Keratinocyte (primary cell): ENCODE measurements around the gene CSE1L. TPM values are rescaled to one million over a fixed set of nuclear protein-coding genes. Genes with fewer than 3 reads are reported as not detected.

Experiments used
- DNase-seq: peaks from one replicate; pipeline ENCODE4 v3.0.0-alpha.2; 2011; ENCODE audit warnings: low read depth, missing footprints, low spot score
- FAIRE-seq: peaks from 2 replicates; lab custom pipeline; 2011; peaks lifted over from hg19 to GRCh38; lab: Jason Lieb, UNC
- H2AFZ ChIP-seq: 2 replicates; pipeline ENCODE4 v1.6.0; 2012; ENCODE audit warnings: low read length, control low read depth, inconsistent platforms; ENCODE audit not compliant: control insufficient read depth
- H3K27ac ChIP-seq: 2 replicates; pipeline ENCODE4 v1.5.1; 2011; ENCODE audit warnings: low read length; ENCODE audit not compliant: control insufficient read depth, insufficient read depth
- H3K27me3 ChIP-seq: 3 replicates; pipeline ENCODE4 v1.6.0; 2011; ENCODE audit warnings: low read length; ENCODE audit not compliant: control insufficient read depth, insufficient read depth; ENCODE audit errors: extremely low read depth
- H3K36me3 ChIP-seq, 2 experiments: 2 replicates in 1 of 2; 3 replicates in 1 of 2; pipeline ENCODE4 v1.5.1; 2011; ENCODE audit warnings: low read length in 2 of 2, mild to moderate bottlenecking in 1 of 2; ENCODE audit not compliant: control insufficient read depth in 2 of 2, insufficient read depth in 2 of 2; ENCODE audit errors: extremely low read depth in 1 of 2
- H3K4me1 ChIP-seq: 3 replicates; pipeline ENCODE4 v1.5.1; 2011; ENCODE audit warnings: low read length; ENCODE audit not compliant: control insufficient read depth, insufficient read depth; ENCODE audit errors: extremely low read depth
- H3K4me2 ChIP-seq: 3 replicates; pipeline ENCODE4 v1.6.0; 2011; ENCODE audit warnings: low read depth, low read length; ENCODE audit not compliant: control insufficient read depth, insufficient read depth; ENCODE audit errors: extremely low read depth
- H3K4me3 ChIP-seq, 3 experiments: fragments of 200-600 bp in 1 of 3; sonication (generic) in 1 of 3; 2 replicates in 2 of 3; 3 replicates in 1 of 3; pipeline ENCODE4 v1.5.1; 2011 to 2016; ENCODE audit warnings: low read length in 3 of 3, mild to moderate bottlenecking in 3 of 3, control low read depth in 2 of 3, inconsistent platforms in 1 of 3, low read depth in 1 of 3, mixed read lengths in 1 of 3, mixed run types in 1 of 3, moderate library complexity in 1 of 3; ENCODE audit not compliant: control insufficient read depth in 2 of 3, insufficient read depth in 2 of 3; ENCODE audit errors: extremely low read depth in 1 of 3
- H3K79me2 ChIP-seq: 2 replicates; pipeline ENCODE4 v1.6.0; 2012; ENCODE audit warnings: low read length; ENCODE audit not compliant: control insufficient read depth, insufficient read depth
- H3K9ac ChIP-seq: 3 replicates; pipeline ENCODE4 v1.6.0; 2011; ENCODE audit warnings: low read length; ENCODE audit not compliant: control insufficient read depth, insufficient read depth; ENCODE audit errors: extremely low read depth
- H3K9me1 ChIP-seq: 3 replicates; pipeline ENCODE4 v1.6.0; 2011; ENCODE audit warnings: low read length; ENCODE audit not compliant: control insufficient read depth, insufficient read depth; ENCODE audit errors: extremely low read depth
- H3K9me3 ChIP-seq: 2 replicates; pipeline ENCODE4 v1.5.1; 2012; ENCODE audit warnings: low read depth, low read length; ENCODE audit not compliant: control insufficient read depth
- H4K20me1 ChIP-seq: 3 replicates; pipeline ENCODE4 v1.6.0; 2011; ENCODE audit warnings: low read length; ENCODE audit not compliant: control insufficient read depth, insufficient read depth; ENCODE audit errors: extremely low read depth
- CTCF ChIP-seq, 3 experiments: IDR thresholded peaks in 1 of 3; conservative IDR thresholded peaks in 1 of 3; optimal IDR thresholded peaks in 1 of 3; 2 replicates in 2 of 3; 3 replicates in 1 of 3; pipeline versions ENCODE3 to v1.5.1; 2011; ENCODE audit warnings: low read length in 3 of 3, mild to moderate bottlenecking in 3 of 3, moderate library complexity in 2 of 3, control low read depth in 1 of 3, inconsistent platforms in 1 of 3; ENCODE audit not compliant: insufficient read depth in 2 of 3; ENCODE audit errors: extremely low read depth in 1 of 3
- EZH2 ChIP-seq: IDR thresholded peaks from one replicate; pipeline ENCODE4 v1.6.1; 2012; ENCODE audit warnings: inconsistent platforms, mild to moderate bottlenecking, low read length, moderate library complexity
- dilution Hi-C: fragments of 300-500 bp; cut with MboI; formaldehyde crosslinking; loops from one replicate; pipeline ENCODE4 v1.7.0; 2020; ENCODE audit warnings: low sequenced_read_pairs; ENCODE audit not compliant: extremely low pct_ligation_motif_present
- polyA plus RNA-seq, 5 experiments: library from polyadenylated mRNA; depleted of rRNA in 3 of 5; stranded (reverse) in 3 of 5; stranded (forward) in 1 of 5; unstranded in 1 of 5; fragments of >200 nt; gene quantifications; 1 replicate in 1 of 5; 2 replicates in 3 of 5; 3 replicates in 1 of 5; pipeline versions ENCODE4 v1.2.1 to v1.2.3, GENCODE V29; 2011 to 2012; ENCODE audit warnings: missing spikeins in 2 of 5, low read depth in 1 of 5, low replicate concordance in 1 of 5

Gene CSE1L
- polyA plus RNA-seq, 1 donor (not counting 4 experiments of a cell fraction or from before 2014, with no cell fraction given): 134 TPM

GRCh38 chr20:49039854-49040253 lies 6.3 kb upstream of the CSE1L start:
- no peak for DNase-seq
- H3K27me3 ChIP-seq: no peaks in the 10 kb centered on the region
- no peaks in the 10 kb centered on the region for H3K9me1 ChIP-seq
- H3K9ac ChIP-seq: no peak overlapping the region
- H3K4me2 ChIP-seq: no peak overlapping the region
- H3K9me3 ChIP-seq: no peaks in the 10 kb centered on the region
- H4K20me1 ChIP-seq: no peaks in the 10 kb centered on the region
- H2AFZ ChIP-seq: no peak overlapping the region
- H3K79me2 ChIP-seq: no peaks in the 10 kb centered on the region
- TF ChIP-seq EZH2: no peak
- TF ChIP-seq CTCF (optimal IDR thresholded peaks at IDR 0.05 in 1 of 3, IDR thresholded peaks at IDR 0.05 in 1 of 3, conservative IDR thresholded peaks at IDR 0.05 in 1 of 3; ENCODE audit: extremely low read depth in 1 of 3, insufficient read depth in 2 of 3, low read length in 3 of 3): no peak
- dilution Hi-C loops: no loop called here
- peaks cover 5% of the 10 kb centered on the region for H3K4me1 ChIP-seq
- peaks cover under 1 to 2% of the 10 kb centered on the region in 2 experiments for H3K36me3 ChIP-seq
- H3K4me3 ChIP-seq: no peak overlapping the region
- H3K27ac ChIP-seq: no peak overlapping the region
- no peak for FAIRE-seq

- TF ChIP-seq CTCF (optimal IDR thresholded peaks at IDR 0.05 in 1 of 3, IDR thresholded peaks at IDR 0.05 in 1 of 3, conservative IDR thresholded peaks at IDR 0.05 in 1 of 3; ENCODE audit: extremely low read depth in 1 of 3, insufficient read depth in 2 of 3, low read length in 3 of 3) (no peak), EZH2 (no peak)
- Histone ChIP-seq H3K27me3 (no peaks in the 10 kb centered on the region), H2AFZ (peak overlapping the region; percentile 45), H3K79me2 (peaks cover 17% of the 10 kb centered on the region), H3K27ac (no peak overlapping the region), H3K36me3 (no peaks in the 10 kb centered on the region), H3K9me1 (no peaks in the 10 kb centered on the region), H3K9ac (no peak overlapping the region), H3K4me1 (peaks cover 16% of the 10 kb centered on the region), H4K20me1 (peaks cover 2% of the 10 kb centered on the region), H3K9me3 (no peaks in the 10 kb centered on the region), H3K4me2 (no peak overlapping the region), H3K4me3 (no peak overlapping the region)
- FAIRE-seq (no peak), DNase-seq (no peak)
- dilution Hi-C loops: no loop called here
Observed at GRCh38 chr20:49043000-49043399, 3.1 kb upstream of the CSE1L start.
